RWPE1 (cell line): ENCODE measurements around the gene DHRS13.
A peak's percentile ranks its signal among the peaks of the same experiment; 100 is the strongest.

Experiments
- CTCF ChIA-PET: fragments of 350-600 bp; sonication (Branson Sonifier 250); formaldehyde crosslinking; extraction: SDS; loops from one replicate; lab custom pipeline; 2021; lab: Yijun Ruan, JAX
- POLR2A ChIA-PET: fragments of 400-600 bp; formaldehyde crosslinking; extraction: SDS; loops from one replicate; lab custom pipeline; 2020; ENCODE audit warnings: antibody characterized with exemption; ENCODE audit not compliant: low non-redundant PET; lab: Yijun Ruan, JAX
- DNase-seq: peaks from one replicate; pipeline ENCODE4 v3.0.0; 2012; ENCODE audit warnings: low spot score
- H3K27ac ChIP-seq: fragments of 450-650 bp; 2 replicates; pipeline ENCODE4 v1.5.1; 2017
- CTCF ChIP-seq: fragments of 450-650 bp; conservative IDR thresholded peaks from 2 replicates; pipeline ENCODE4 v1.5.1; 2017; ENCODE audit warnings: low read depth, mild to moderate bottlenecking

DHRS13 gene

GRCh38 chr17:28861393-28862203 is 41.3 kb downstream of the DHRS13 start:
- CTCF ChIA-PET, result interaction anchor here (1.4 kb wide), 1 partner anchor 17 kb away, joined by 3 read pairs; no protein-coding TSS in a partner anchor
- POLR2A ChIA-PET, result no interaction called here
- peak overlapping the region; percentile 33 for H3K27ac ChIP-seq
- TF ChIP-seq CTCF, result no peak
- no peak for DNase-seq

GRCh38 chr17:28860363-28860808 is 42.5 kb downstream of the DHRS13 start:
- POLR2A ChIA-PET, result no interaction called here
- CTCF ChIA-PET, result no interaction called here
- H3K27ac ChIP-seq, result peak overlapping the region; percentile 29; the same call in 1 of the 2 replicates
- no peak for TF ChIP-seq CTCF
- DNase-seq, result no peak

GRCh38 chr17:28858801-28859355 is 44.0 kb downstream of the DHRS13 start:
- CTCF ChIA-PET, result no interaction called here
- POLR2A ChIA-PET, result no interaction called here

DNA sequence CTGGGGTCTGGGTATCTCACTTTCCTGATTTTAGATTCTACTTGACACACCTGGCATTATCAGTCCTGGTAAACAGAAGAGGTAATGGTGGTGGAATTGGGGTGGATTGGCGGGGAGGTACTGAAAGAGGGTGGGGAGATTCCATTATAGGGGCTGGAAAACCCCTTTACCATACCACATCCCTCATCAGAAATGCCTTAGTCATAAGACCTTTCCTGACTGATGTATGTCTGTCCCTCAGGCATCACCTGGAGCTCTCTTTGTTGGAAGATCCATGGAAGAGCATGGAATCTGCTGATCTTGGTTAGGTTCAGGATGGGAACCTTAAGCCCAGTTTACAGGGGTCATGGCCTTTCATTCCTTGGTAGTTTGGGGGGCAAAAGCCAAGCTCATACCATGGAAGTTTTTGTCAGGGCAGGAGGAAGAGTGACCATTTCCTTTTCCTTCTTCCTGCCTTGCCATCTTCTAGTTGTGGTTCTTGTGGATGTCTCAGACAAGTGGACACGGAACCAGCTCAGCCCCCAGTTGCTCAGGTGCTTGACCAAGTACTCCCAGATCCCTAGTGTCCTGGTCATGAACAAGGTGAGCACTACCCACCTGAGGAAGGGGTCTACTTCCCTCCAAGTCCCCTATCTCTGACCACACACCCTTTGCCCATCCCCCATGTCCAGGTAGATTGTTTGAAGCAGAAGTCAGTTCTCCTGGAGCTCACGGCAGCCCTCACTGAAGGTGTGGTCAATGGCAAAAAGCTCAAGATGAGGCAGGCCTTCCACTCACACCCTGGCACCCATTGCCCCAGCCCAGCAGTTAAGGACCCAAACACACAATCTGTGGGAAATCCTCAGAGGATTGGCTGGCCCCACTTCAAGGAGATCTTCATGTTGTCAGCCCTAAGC is 44.7 kb downstream of the DHRS13 start:
- ChIA-PET CTCF (interaction anchor here (0.6 kb wide), 1 partner anchor 115 kb away, joined by 4 read pairs; no protein-coding TSS in a partner anchor), POLR2A (no interaction called here)
- DNase-seq, result no peak
- no peak for TF ChIP-seq CTCF
- H3K27ac ChIP-seq, result no peak overlapping the region

More at GRCh38 chr17:28858801-28859355, 44.0 kb downstream of the DHRS13 start:
- DNase-seq, result no peak
- no peak for TF ChIP-seq CTCF
- no peak overlapping the region for H3K27ac ChIP-seq

DNA sequence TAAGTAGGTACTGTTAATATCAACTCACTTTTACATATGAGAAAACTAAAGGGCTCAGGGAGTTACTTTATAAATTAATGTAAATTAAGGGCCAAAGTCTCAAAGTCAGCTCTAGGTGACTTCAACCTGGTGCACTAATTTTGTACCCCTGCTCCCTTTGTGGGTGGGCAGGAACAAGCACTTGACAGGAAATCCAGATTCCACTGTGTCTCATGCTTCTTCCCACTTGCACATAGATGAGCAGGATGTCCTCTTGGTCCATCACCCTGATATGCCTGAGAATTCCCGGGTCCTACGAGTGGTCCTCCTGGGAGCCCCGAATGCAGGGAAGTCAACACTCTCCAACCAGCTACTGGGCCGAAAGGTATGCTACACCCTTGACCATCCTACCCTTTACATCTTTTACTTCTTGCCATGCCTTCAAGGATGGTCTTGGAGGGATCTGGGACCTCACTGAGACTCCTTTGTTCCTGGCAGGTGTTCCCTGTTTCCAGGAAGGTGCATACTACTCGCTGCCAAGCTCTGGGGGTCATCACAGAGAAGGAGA is 46.8 kb downstream of the DHRS13 start:
- POLR2A ChIA-PET, result interaction anchor here (0.6 to 0.7 kb wide), 3 partner anchors 16 to 269 kb away, joined by 3 read pairs; no protein-coding TSS in a partner anchor
- CTCF ChIA-PET, result no interaction called here
- DNase-seq, result no peak
- H3K27ac ChIP-seq, result no peak overlapping the region
- no peak for TF ChIP-seq CTCF

DNA sequence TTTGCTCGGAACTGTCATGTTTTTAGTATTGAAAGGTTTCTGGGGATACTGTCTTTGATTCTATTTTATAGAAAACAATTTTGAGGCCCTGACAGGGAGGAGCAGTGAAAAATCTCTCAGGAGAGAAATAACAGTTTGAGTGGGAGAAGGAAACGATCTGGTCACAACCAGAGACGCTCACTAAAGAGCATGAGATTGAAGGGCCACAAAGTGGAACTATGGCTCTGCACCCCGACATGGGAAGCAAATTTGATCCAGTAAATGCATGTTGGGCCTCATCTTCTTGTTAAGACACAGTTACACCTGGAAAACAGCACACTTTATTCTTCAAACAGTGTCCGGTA is 47.6 kb downstream of the DHRS13 start:
- TF ChIP-seq CTCF, result no peak
- DNase-seq, result no peak
- ChIA-PET POLR2A (no interaction called here), CTCF (no interaction called here)
- H3K27ac ChIP-seq, result peak overlapping the region; percentile 79
